ENCODE data around the gene ZNF622.

Gene ZNF622

DNA sequence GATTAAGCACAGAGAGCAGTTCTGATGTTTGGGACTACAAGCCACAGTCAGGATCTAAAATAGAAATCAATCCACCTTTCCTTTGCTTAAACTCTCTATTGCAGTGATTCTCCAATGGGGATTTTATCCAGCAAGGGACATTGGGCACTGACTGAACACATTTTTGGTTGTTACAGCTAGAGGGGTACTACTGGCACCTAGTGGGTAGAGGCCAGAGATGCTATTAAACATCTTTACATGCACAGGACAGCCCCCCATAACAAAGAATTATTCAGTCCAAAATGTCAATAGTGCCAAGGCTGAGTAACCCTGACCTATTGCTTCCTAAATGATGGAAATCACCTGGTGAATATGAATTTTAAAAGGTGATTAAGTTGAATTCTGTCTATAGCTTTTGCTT is 12.0 kb downstream of the ZNF622 start:
- Histone ChIP-seq H3K4me2 (ENCODE audit: low read depth, low read length, poor library complexity, severe bottlenecking) (no peak overlapping the region), H3K4me1 (ENCODE audit: insufficient read depth, low read length, poor library complexity, severe bottlenecking) (peaks cover 20% of the 10 kb centered on the region), H3K9me2 (replicated peaks; ENCODE audit: low read depth, low read length) (no peaks in the 10 kb centered on the region), H3K36me3 (ENCODE audit: insufficient read depth, low read length) (peaks cover 90% of the 10 kb centered on the region), H4K20me1 (ENCODE audit: insufficient read depth, low read length, poor library complexity, severe bottlenecking) (peaks cover 38% of the 10 kb centered on the region), H3K9ac (ENCODE audit: low read depth, low read length, poor library complexity, severe bottlenecking) (no peak overlapping the region), H3K27me3 (ENCODE audit: insufficient read depth, low read length, poor library complexity, severe bottlenecking) (no peaks in the 10 kb centered on the region), H3K79me2 (ENCODE audit: insufficient read depth, low read length) (peaks cover 27% of the 10 kb centered on the region), H3K4me3 (ENCODE audit: low read length, poor library complexity, severe bottlenecking) (no peak overlapping the region), H2AFZ (ENCODE audit: low read length) (no peak overlapping the region), H3K9me3 (ENCODE audit: insufficient read depth, low read depth, low read length) (no peaks in the 10 kb centered on the region), H3F3A (ENCODE audit: low read depth) (no peaks in the 10 kb centered on the region)
- TF ChIP-seq, protein P1, sequence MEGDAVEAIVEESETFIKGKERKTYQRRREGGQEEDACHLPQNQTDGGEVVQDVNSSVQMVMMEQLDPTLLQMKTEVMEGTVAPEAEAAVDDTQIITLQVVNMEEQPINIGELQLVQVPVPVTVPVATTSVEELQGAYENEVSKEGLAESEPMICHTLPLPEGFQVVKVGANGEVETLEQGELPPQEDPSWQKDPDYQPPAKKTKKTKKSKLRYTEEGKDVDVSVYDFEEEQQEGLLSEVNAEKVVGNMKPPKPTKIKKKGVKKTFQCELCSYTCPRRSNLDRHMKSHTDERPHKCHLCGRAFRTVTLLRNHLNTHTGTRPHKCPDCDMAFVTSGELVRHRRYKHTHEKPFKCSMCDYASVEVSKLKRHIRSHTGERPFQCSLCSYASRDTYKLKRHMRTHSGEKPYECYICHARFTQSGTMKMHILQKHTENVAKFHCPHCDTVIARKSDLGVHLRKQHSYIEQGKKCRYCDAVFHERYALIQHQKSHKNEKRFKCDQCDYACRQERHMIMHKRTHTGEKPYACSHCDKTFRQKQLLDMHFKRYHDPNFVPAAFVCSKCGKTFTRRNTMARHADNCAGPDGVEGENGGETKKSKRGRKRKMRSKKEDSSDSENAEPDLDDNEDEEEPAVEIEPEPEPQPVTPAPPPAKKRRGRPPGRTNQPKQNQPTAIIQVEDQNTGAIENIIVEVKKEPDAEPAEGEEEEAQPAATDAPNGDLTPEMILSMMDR (conservative IDR thresholded peaks at IDR 0.05; ENCODE audit: low read length) = peak; percentile 10; the same call in 1 of the 2 replicates
- no peak for TF ChIP-seq EZH2phosphoT487 (IDR thresholded peaks at IDR 0.05; ENCODE audit: borderline replicate concordance)

DNA sequence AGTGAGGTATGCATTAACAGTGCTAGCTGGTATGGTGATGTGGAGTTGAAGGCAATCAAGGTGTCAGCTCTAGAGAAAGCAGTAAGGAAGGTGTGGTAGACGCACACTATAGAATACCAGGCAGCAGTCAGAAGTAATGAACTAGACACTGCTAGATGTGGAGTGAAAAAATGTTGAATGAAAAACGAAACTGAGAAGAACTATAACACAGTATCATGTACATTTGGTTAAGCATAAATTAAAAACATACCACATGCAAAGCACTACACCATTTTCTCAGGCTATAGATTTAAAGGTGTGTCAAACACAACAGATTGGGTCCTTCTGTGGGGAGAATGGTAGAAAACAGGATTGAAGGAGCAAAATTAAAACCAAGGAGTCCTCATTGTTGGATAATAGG is 15.4 kb downstream of the ZNF622 start:
- Histone ChIP-seq H3K4me2 (ENCODE audit: low read depth, low read length, poor library complexity, severe bottlenecking) (no peak overlapping the region), H3K4me3 (ENCODE audit: low read length, poor library complexity, severe bottlenecking) (no peak overlapping the region), H3F3A (ENCODE audit: low read depth) (no peaks in the 10 kb centered on the region), H2AFZ (ENCODE audit: low read length) (no peak overlapping the region), H3K9ac (ENCODE audit: low read depth, low read length, poor library complexity, severe bottlenecking) (no peak overlapping the region), H3K27me3 (ENCODE audit: insufficient read depth, low read length, poor library complexity, severe bottlenecking) (no peaks in the 10 kb centered on the region), H3K79me2 (ENCODE audit: insufficient read depth, low read length) (peaks cover 11% of the 10 kb centered on the region; the same call in 1 of the 2 replicates), H4K20me1 (ENCODE audit: insufficient read depth, low read length, poor library complexity, severe bottlenecking) (peaks cover 13% of the 10 kb centered on the region), H3K9me3 (ENCODE audit: insufficient read depth, low read depth, low read length) (no peaks in the 10 kb centered on the region), H3K36me3 (ENCODE audit: insufficient read depth, low read length) (peaks cover 84% of the 10 kb centered on the region), H3K4me1 (ENCODE audit: insufficient read depth, low read length, poor library complexity, severe bottlenecking) (peaks cover 2% of the 10 kb centered on the region), H3K9me2 (replicated peaks; ENCODE audit: low read depth, low read length) (no peaks in the 10 kb centered on the region)
- TF ChIP-seq, protein P1 (conservative IDR thresholded peaks at IDR 0.05; ENCODE audit: low read length) = no peak
- no peak for TF ChIP-seq EZH2phosphoT487 (IDR thresholded peaks at IDR 0.05; ENCODE audit: borderline replicate concordance)

DNA sequence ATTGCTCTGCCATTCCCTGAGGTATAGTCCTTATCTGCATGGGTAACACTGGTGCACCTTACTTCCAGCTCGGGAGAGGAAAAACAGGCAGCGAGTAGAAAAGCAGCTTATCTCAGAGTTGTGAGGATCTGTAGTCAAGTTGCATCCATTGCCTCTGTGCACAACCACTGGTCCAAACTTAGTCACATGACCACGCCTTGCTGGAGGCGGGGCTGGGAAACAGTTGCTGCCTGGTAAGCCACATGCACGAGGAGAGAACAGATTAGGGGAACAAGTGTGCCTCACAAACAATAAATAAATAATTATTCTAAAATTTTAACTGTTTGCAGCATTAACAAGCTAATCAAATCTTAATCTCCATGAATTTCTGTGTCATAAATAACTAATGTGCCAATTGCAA is 18.6 kb downstream of the ZNF622 start:
- Histone ChIP-seq H4K20me1 (ENCODE audit: insufficient read depth, low read length, poor library complexity, severe bottlenecking) (no peaks in the 10 kb centered on the region), H3K9me2 (replicated peaks; ENCODE audit: low read depth, low read length) (no peaks in the 10 kb centered on the region), H3K4me1 (ENCODE audit: insufficient read depth, low read length, poor library complexity, severe bottlenecking) (no peaks in the 10 kb centered on the region), H2AFZ (ENCODE audit: low read length) (no peak overlapping the region), H3K4me2 (ENCODE audit: low read depth, low read length, poor library complexity, severe bottlenecking) (no peak overlapping the region), H3K36me3 (ENCODE audit: insufficient read depth, low read length) (peaks cover 57% of the 10 kb centered on the region), H3K9ac (ENCODE audit: low read depth, low read length, poor library complexity, severe bottlenecking) (no peak overlapping the region), H3K4me3 (ENCODE audit: low read length, poor library complexity, severe bottlenecking) (no peak overlapping the region), H3K27me3 (ENCODE audit: insufficient read depth, low read length, poor library complexity, severe bottlenecking) (no peaks in the 10 kb centered on the region), H3K79me2 (ENCODE audit: insufficient read depth, low read length) (no peaks in the 10 kb centered on the region), H3K9me3 (ENCODE audit: insufficient read depth, low read depth, low read length) (no peaks in the 10 kb centered on the region), H3F3A (ENCODE audit: low read depth) (no peaks in the 10 kb centered on the region)
- TF ChIP-seq EZH2phosphoT487 (IDR thresholded peaks at IDR 0.05; ENCODE audit: borderline replicate concordance) = no peak
- TF ChIP-seq, protein P1 (conservative IDR thresholded peaks at IDR 0.05; ENCODE audit: low read length) = no peak
